CD4-positive, alpha-beta T cell treated with Interleukin-4 for 4 hours (primary cell): ENCODE data around the gene SPATA3.
"Not testable (repeated sequence)": the region's sequence is repeated elsewhere in the genome, so short reads cannot be mapped to it uniquely, and the experiment has no call there.

Experiments used
- DNase-seq: peaks from one replicate; pipeline ENCODE4 v3.0.0-alpha.2; 2020

Gene SPATA3

GRCh38 chr2:230999477-230999876, 3.6 kb downstream of the SPATA3 start:
- no peak for DNase-seq

- DNase-seq, result no peak
Observed at GRCh38 chr2:231000211-231000904, 4.4 kb downstream of the SPATA3 start.

- DNase-seq, result no peak
Observed at GRCh38 chr2:231001036-231001435, 5.1 kb downstream of the SPATA3 start.

- no peak for DNase-seq
Observed at GRCh38 chr2:231001921-231002320, 6.0 kb downstream of the SPATA3 start.

- DNase-seq, result no peak
Observed at GRCh38 chr2:231002641-231003040, 6.7 kb downstream of the SPATA3 start.

GRCh38 chr2:231003186-231003585, 7.3 kb downstream of the SPATA3 start:
- no peak for DNase-seq

GRCh38 chr2:231004930-231005329, 9.0 kb downstream of the SPATA3 start:
- DNase-seq, result not testable (repeated sequence)

- DNase-seq, result no peak
Observed at GRCh38 chr2:231007286-231008098, 11.6 kb downstream of the SPATA3 start.

GRCh38 chr2:231008131-231008530, 12.2 kb downstream of the SPATA3 start:
- no peak for DNase-seq

GRCh38 chr2:231009236-231009919, 13.5 kb downstream of the SPATA3 start:
- no peak for DNase-seq

- DNase-seq, result no peak
Observed at GRCh38 chr2:231010201-231010730, 14.3 kb downstream of the SPATA3 start.

- DNase-seq, result no peak
Observed at GRCh38 chr2:231011526-231011925, 15.6 kb downstream of the SPATA3 start.

GRCh38 chr2:231012463-231012862, 16.5 kb downstream of the SPATA3 start:
- DNase-seq, result no peak

- no peak for DNase-seq
Observed at GRCh38 chr2:231013820-231014219, 17.9 kb downstream of the SPATA3 start.

- DNase-seq, result no peak
Observed at GRCh38 chr2:231015478-231015877, 19.6 kb downstream of the SPATA3 start.

GRCh38 chr2:231015926-231016325, 20.0 kb downstream of the SPATA3 start:
- no peak for DNase-seq

GRCh38 chr2:231016566-231017230, 20.8 kb downstream of the SPATA3 start:
- no peak for DNase-seq

GRCh38 chr2:231017231-231017598, 21.3 kb downstream of the SPATA3 start:
- DNase-seq, result no peak

- DNase-seq, result no peak
Observed at GRCh38 chr2:231018184-231018583, 22.3 kb downstream of the SPATA3 start.

GRCh38 chr2:231025059-231025458, 29.1 kb downstream of the SPATA3 start:
- DNase-seq, result not testable (repeated sequence)

- no peak for DNase-seq
Observed at GRCh38 chr2:231028889-231029288, 33.0 kb downstream of the SPATA3 start.

GRCh38 chr2:231029563-231029962, 33.6 kb downstream of the SPATA3 start:
- no peak for DNase-seq

- no peak for DNase-seq
Observed at GRCh38 chr2:231030725-231031124, 34.8 kb downstream of the SPATA3 start.
